K562 (cell line): ENCODE results near the gene ATF1. TPM values are rescaled to one million over a fixed set of nuclear protein-coding genes. Genes with fewer than 3 reads are reported as not detected.

ENCODE experiments used
- BCLAF1 ChIP-seq, 2 experiments: fragments of 450-650 bp in 1 of 2; IDR thresholded peaks; 2 replicates each; pipeline ENCODE4 v1.6.1; 2011 to 2017; ENCODE audit warnings: low read depth in 2 of 2, antibody characterized with exemption in 1 of 2, borderline replicate concordance in 1 of 2, low read length in 1 of 2, mild to moderate bottlenecking in 1 of 2, mixed read lengths in 1 of 2; ENCODE audit not compliant: control insufficient read depth in 1 of 2
- CBFA2T2 ChIP-seq: fragments of 450-650 bp; conservative IDR thresholded peaks from 2 replicates; pipeline ENCODE4 v1.6.1; 2017; ENCODE audit warnings: mild to moderate bottlenecking
- CREB1 ChIP-seq, 2 experiments: sonication (generic) in 1 of 2; formaldehyde crosslinking in 1 of 2; IDR thresholded peaks; 2 replicates each; pipeline versions ENCODE4 v1.6.1 to v1.8.0; 2012 to 2022; ENCODE audit warnings: inconsistent platforms in 1 of 2, mild to moderate bottlenecking in 1 of 2, missing genetic modification reagents in 1 of 2, moderate library complexity in 1 of 2
- EP300 ChIP-seq: IDR thresholded peaks from 2 replicates; pipeline ENCODE4 v1.6.1; 2012; ENCODE audit warnings: low read length, improper control_type of control experiment
- GATAD2A ChIP-seq: fragments of 450-650 bp; IDR thresholded peaks from 2 replicates; pipeline ENCODE4 v1.6.1; 2017
- MBD2 ChIP-seq: sonication (generic); IDR thresholded peaks from 2 replicates; pipeline ENCODE4 v1.6.1; 2016; ENCODE audit warnings: low read depth, borderline replicate concordance
- TEAD1 ChIP-seq, 2 experiments: fragments of 450-650 bp in 1 of 2; sonication (generic) in 1 of 2; formaldehyde crosslinking; IDR thresholded peaks; 2 replicates each; pipeline versions ENCODE4 v1.4.0 to v1.8.0; 2020 to 2022; ENCODE audit warnings: mild to moderate bottlenecking in 2 of 2, missing genetic modification reagents in 1 of 2
- ZNF639 ChIP-seq, 2 experiments: fragments of 200-800 bp in 1 of 2; sonication (Bioruptor generic) in 1 of 2; sonication (generic) in 1 of 2; formaldehyde crosslinking in 1 of 2; IDR thresholded peaks in 1 of 2; conservative IDR thresholded peaks in 1 of 2; 2 replicates each; pipeline versions ENCODE4 v1.5.0 to v1.6.1; 2016 to 2020; ENCODE audit warnings: missing compliant biosample characterization in 1 of 2, missing genetic modification characterization in 1 of 2, missing genetic modification reagents in 1 of 2
- polyA plus RNA-seq, 8 experiments: library from polyadenylated mRNA; depleted of rRNA in 4 of 8; stranded (reverse) in 5 of 8; unstranded in 3 of 8; fragments of >200 nt; fragmentation: Nextera tagmentation in 2 of 8; fragmentation: Illumina TruSeq in 1 of 8; extraction: Ambion mirVana in 2 of 8; extraction: Trizol in 1 of 8; gene quantifications; 2 replicates each; pipeline versions ENCODE4 v1.2.1 to v1.2.3, GENCODE V29; 2011 to 2014; ENCODE audit warnings: inconsistent platforms in 1 of 8, missing spikeins in 1 of 8
- total RNA-seq, 7 experiments: library from RNA; depleted of rRNA in 6 of 7; stranded (reverse); fragments of >200 nt in 6 of 7; fragmentation: Illumina TruSeq in 2 of 7; extraction: Trizol in 2 of 7; gene quantifications; 2 replicates each; pipeline versions ENCODE4 v1.2.1 to v1.2.3, GENCODE V29; 2011 to 2021; ENCODE audit warnings: low replicate concordance in 1 of 7
- TF ChIP-seq, protein P1 (sequence below): sonication (generic); formaldehyde crosslinking; IDR thresholded peaks from 2 replicates; pipeline ENCODE4 v1.8.1; 2023; ENCODE audit warnings: mild to moderate bottlenecking, missing genetic modification reagents
- TF ChIP-seq, protein P2 (sequence below): fragments of 450-650 bp; IDR thresholded peaks from 2 replicates; pipeline ENCODE4 v1.7.1; 2018; ENCODE audit warnings: mild to moderate bottlenecking, low read depth; ENCODE audit not compliant: partially characterized antibody
- TF ChIP-seq, protein P3 (sequence below): fragments of 200-800 bp; sonication (Bioruptor generic); IDR thresholded peaks from 2 replicates; pipeline ENCODE4 v1.6.1; 2017; ENCODE audit warnings: missing genetic modification characterization, missing compliant biosample characterization

Gene ATF1
- total and polyA plus RNA-seq, 9 of the 15 experiments (the other 6 are each of a cell fraction or from before 2014, with no cell fraction given) = 19.8 to 83.5 (median 51.4) TPM

DNA sequence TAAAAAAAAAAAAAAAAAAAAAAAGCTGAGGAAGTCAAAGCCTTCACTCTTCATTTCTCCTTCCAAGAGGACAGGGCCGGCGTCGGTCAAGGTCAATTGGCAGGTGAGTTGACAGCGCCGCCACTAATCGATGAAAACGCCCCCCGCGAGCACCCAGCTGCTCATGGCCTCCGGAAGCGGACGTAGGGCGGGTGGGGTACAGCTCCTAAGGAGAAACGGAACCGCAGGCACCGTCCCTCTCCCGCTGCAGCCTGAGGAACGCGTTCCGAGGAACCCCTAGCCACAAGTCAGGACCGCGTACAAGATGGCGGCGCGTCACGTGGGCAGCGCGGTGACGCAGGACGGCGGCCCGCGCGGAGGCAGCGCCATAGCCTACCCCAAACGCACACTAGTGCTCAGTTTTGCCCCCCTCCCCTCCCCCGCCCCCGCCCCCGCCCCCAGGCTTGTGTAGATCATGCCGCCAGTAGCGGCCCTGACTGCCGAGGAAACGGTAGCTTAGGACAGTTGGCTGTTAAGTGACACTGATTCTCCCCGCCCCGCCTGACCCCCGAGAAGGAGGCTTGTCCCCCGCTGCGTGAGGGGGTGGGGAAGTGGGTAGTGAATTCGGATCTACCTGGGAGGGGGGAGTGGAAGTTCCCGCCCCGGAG lies at the start of gene ATF1 (continued):
- TF ChIP-seq, protein P1, sequence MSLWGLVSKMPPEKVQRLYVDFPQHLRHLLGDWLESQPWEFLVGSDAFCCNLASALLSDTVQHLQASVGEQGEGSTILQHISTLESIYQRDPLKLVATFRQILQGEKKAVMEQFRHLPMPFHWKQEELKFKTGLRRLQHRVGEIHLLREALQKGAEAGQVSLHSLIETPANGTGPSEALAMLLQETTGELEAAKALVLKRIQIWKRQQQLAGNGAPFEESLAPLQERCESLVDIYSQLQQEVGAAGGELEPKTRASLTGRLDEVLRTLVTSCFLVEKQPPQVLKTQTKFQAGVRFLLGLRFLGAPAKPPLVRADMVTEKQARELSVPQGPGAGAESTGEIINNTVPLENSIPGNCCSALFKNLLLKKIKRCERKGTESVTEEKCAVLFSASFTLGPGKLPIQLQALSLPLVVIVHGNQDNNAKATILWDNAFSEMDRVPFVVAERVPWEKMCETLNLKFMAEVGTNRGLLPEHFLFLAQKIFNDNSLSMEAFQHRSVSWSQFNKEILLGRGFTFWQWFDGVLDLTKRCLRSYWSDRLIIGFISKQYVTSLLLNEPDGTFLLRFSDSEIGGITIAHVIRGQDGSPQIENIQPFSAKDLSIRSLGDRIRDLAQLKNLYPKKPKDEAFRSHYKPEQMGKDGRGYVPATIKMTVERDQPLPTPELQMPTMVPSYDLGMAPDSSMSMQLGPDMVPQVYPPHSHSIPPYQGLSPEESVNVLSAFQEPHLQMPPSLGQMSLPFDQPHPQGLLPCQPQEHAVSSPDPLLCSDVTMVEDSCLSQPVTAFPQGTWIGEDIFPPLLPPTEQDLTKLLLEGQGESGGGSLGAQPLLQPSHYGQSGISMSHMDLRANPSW = no peak
- TF ChIP-seq CBFA2T2 (peak; percentile 62), MBD2 (peak; percentile 73; the same call in 1 of the 2 replicates), EP300 (peak; percentile 37; the same call in 1 of the 2 replicates), CREB1 (IDR thresholded peaks at IDR 0.05) (peak; percentile 86), CREB1 (CRISPR knock-in tag; IDR thresholded peaks at IDR 0.05) (peak; percentile 91), ZNF639 (CRISPR knock-in tag; conservative IDR thresholded peaks at IDR 0.05 in 1 of 2, IDR thresholded peaks at IDR 0.05 in 1 of 2) (peak in 1 of 2 experiments; percentile 91; a peak in 1 of 4 replicates), TEAD1 (CRISPR knock-in tag; IDR thresholded peaks at IDR 0.05) (peak in 1 of 2 experiments; percentile 66; a peak in 2 of 4 replicates), GATAD2A (peak; percentile 37; the same call in 1 of the 2 replicates), BCLAF1 (IDR thresholded peaks at IDR 0.05; ENCODE audit: borderline replicate concordance in 1 of 2, control insufficient read depth in 1 of 2, low read depth in 2 of 2, low read length in 1 of 2) (peak in 1 of 2 experiments; percentile 67; a peak in 1 of 4 replicates)
- TF ChIP-seq, protein P2, sequence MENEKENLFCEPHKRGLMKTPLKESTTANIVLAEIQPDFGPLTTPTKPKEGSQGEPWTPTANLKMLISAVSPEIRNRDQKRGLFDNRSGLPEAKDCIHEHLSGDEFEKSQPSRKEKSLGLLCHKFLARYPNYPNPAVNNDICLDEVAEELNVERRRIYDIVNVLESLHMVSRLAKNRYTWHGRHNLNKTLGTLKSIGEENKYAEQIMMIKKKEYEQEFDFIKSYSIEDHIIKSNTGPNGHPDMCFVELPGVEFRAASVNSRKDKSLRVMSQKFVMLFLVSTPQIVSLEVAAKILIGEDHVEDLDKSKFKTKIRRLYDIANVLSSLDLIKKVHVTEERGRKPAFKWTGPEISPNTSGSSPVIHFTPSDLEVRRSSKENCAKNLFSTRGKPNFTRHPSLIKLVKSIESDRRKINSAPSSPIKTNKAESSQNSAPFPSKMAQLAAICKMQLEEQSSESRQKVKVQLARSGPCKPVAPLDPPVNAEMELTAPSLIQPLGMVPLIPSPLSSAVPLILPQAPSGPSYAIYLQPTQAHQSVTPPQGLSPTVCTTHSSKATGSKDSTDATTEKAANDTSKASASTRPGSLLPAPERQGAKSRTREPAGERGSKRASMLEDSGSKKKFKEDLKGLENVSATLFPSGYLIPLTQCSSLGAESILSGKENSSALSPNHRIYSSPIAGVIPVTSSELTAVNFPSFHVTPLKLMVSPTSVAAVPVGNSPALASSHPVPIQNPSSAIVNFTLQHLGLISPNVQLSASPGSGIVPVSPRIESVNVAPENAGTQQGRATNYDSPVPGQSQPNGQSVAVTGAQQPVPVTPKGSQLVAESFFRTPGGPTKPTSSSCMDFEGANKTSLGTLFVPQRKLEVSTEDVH = peak; percentile 22
- TF ChIP-seq, protein P3, sequence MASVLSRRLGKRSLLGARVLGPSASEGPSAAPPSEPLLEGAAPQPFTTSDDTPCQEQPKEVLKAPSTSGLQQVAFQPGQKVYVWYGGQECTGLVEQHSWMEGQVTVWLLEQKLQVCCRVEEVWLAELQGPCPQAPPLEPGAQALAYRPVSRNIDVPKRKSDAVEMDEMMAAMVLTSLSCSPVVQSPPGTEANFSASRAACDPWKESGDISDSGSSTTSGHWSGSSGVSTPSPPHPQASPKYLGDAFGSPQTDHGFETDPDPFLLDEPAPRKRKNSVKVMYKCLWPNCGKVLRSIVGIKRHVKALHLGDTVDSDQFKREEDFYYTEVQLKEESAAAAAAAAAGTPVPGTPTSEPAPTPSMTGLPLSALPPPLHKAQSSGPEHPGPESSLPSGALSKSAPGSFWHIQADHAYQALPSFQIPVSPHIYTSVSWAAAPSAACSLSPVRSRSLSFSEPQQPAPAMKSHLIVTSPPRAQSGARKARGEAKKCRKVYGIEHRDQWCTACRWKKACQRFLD (CRISPR knock-in tag) = peak; percentile 77
